Activated naive CD4-positive, alpha-beta T cell treated with anti-CD3 and anti-CD28 coated beads, Interleukin-2, amount 50 U/mL, for 72 hours (primary cell): ENCODE data around the gene LOX. TPM values are rescaled to one million over a fixed set of nuclear protein-coding genes. Genes with fewer than 3 reads are reported as not detected.

Experiments
- ATAC-seq, 2 donors: fragments of 150-1000 bp; cut with Tn5 transposase; 2 replicates each; pipeline ENCODE4 v1.10.0; 2021; ENCODE audit warnings: mild to moderate bottlenecking in 2 of 2, moderate library complexity in 2 of 2
- DNase-seq, 2 donors: peaks; one replicate each; pipeline ENCODE4 v3.0.0; 2021 to 2022; ENCODE audit warnings: low spot score in 2 of 2
- H3K27ac Mint-ChIP-seq, 2 donors: one replicate each; pipeline ENCODE4 v1.8.0; 2022; ENCODE audit warnings: mild to moderate bottlenecking in 2 of 2, mixed read lengths in 2 of 2
- H3K36me3 Mint-ChIP-seq, 2 donors: one replicate each; pipeline ENCODE4 v1.8.0; 2022; ENCODE audit warnings: mixed read lengths in 2 of 2
- H3K9me3 Mint-ChIP-seq, 2 donors: one replicate each; pipeline ENCODE4 v1.8.0; 2022; ENCODE audit warnings: mixed read lengths in 2 of 2
- total RNA-seq, 2 donors: library from RNA; stranded (reverse); gene quantifications; one replicate each; pipeline ENCODE4 v1.2.3, GENCODE V29; 2022

The LOX gene
- under 1 TPM in 1 of 2 donors, not detected in 1; 0.62 TPM for total RNA-seq

- no peaks in the 10 kb centered on the region for H3K9me3 Mint-ChIP-seq
- peak in 1 of 2 donors; percentile 2 for DNase-seq
- peaks cover 8 to 14% of the 10 kb centered on the region in 2 donors for H3K36me3 Mint-ChIP-seq
- ATAC-seq = no peak
- H3K27ac Mint-ChIP-seq = no peak within 1 kb of the TSS
Observed at GRCh38 chr5:122078116-122079110, at the start of gene LOX. Gene LOX, minus strand, starts transcription at chr5:122078259. Its CDS starts 274 bp downstream, at chr5:122077985.

DNA sequence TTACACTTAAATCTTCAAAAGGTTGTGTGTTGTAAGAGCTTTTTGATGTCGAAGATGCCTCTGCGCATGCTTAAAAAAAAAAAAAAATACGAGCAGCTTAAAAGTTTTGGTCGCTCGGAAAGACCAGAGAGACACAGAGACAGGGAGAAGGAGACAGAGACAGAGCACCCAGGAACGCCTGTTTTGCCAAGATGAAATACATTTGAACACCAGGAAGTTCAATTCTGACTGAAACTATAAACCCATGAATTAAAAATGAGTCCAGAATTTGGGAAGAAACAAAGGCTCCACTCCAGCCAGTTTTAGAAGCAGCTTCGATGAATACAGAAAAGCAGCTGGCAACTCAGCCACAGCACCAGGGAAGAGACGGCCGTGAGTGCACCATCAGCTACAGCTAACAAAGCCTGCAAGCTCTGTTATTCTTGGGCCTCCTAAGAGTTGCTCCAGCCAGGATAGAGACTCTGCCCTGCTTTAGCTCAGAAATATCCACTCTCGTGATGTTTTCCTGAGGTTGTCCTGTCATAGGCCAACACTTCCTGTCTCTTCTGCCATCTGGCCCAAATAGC lies 48.8 kb upstream of the LOX start:
- no peak overlapping the region for H3K27ac Mint-ChIP-seq
- ATAC-seq = no peak
- H3K36me3 Mint-ChIP-seq = no peaks in the 10 kb centered on the region
- no peak for DNase-seq
- no peaks in the 10 kb centered on the region for H3K9me3 Mint-ChIP-seq

- Mint-ChIP-seq H3K9me3 (no peaks in the 10 kb centered on the region), H3K36me3 (no peaks in the 10 kb centered on the region), H3K27ac (no peak overlapping the region)
- DNase-seq (no peak), ATAC-seq (no peak)
Observed at GRCh38 chr5:122126177-122126755, 48.2 kb upstream of the LOX start.

GRCh38 chr5:122124766-122125165 lies 46.7 kb upstream of the LOX start:
- Mint-ChIP-seq H3K9me3 (no peaks in the 10 kb centered on the region), H3K36me3 (no peaks in the 10 kb centered on the region), H3K27ac (no peak overlapping the region)
- no peak for ATAC-seq
- no peak for DNase-seq

DNA sequence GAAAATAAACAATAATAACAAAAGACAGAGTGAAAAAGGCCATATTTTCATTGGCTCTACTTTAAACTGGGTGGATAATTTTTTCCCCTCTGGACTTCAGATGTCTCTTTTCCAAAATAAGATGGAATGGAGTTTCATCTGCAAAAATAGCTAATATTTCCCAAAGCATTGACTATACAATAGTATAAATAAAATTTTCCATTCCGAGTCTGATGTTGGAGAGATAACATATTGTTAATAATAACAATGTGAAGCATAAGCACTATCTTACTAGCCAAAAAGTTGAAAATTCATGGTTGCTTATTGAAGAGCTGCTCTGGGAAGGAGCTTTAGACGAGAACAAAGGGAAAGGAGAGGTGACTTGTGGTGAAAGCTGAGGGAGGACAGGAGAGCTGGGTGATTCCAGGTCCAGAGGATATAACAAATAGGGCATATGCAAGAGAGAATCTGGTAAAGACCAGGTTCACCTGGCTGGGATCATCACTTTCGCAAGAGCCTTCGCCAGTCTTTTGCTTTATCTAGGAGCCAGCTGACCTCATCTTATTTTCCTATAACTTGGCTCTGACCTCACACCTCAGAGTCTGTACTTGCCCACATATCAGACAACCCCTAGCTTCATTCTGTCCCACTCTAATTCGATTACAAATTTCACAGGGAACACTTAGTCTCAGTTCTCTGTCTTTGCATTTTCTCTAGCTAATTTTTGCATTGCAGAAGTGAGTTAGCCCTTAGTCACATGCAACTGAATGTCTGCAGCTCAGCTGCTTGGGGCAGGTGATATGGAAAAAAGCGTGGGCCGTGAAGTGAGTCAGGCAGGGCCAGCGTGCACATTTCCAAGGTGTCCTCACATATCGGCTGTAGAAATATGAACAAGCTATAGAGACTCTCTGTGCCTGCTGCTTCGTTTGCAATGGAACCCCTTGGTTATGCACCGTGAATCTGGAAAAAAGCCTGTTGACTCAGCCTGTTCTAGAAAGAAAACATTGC lies 43.7 kb upstream of the LOX start:
- DNase-seq (no peak), ATAC-seq (peak; percentile 14 to 59)
- H3K36me3 Mint-ChIP-seq = no peaks in the 10 kb centered on the region
- no peaks in the 10 kb centered on the region for H3K9me3 Mint-ChIP-seq
- no peak overlapping the region for H3K27ac Mint-ChIP-seq

GRCh38 chr5:122120957-122121356 lies 42.9 kb upstream of the LOX start:
- H3K36me3 Mint-ChIP-seq = no peaks in the 10 kb centered on the region
- DNase-seq (no peak), ATAC-seq (peak; percentile 29 to 59)

GRCh38 chr5:122120493-122120892 lies 42.4 kb upstream of the LOX start:
- H3K36me3 Mint-ChIP-seq = no peaks in the 10 kb centered on the region
- no peak for DNase-seq
- no peak for ATAC-seq
- H3K9me3 Mint-ChIP-seq = no peaks in the 10 kb centered on the region
- no peak overlapping the region for H3K27ac Mint-ChIP-seq

More at GRCh38 chr5:122120957-122121356, 42.9 kb upstream of the LOX start:
- H3K9me3 Mint-ChIP-seq = no peaks in the 10 kb centered on the region
- no peak overlapping the region for H3K27ac Mint-ChIP-seq

DNA sequence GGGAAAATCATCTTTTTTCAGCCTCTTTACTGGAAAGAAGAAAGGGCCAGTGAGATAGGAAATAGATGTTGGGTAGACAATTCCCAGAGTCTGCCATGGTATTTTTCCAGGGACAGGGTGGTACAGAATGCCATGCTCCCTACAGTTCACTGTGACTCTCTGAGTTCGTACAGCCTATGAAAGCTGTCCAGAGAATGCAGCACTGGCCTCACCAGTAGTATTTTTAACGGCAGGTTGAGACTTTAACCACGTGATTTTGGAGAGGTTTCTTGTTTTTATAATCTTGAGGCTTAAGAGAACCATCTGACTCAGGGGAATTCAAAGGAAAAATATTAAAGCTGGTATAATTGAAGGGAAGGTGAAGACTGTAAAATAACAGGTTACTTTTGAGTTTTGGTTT lies 41.1 kb upstream of the LOX start:
- no peak overlapping the region for H3K27ac Mint-ChIP-seq
- no peaks in the 10 kb centered on the region for H3K9me3 Mint-ChIP-seq
- DNase-seq (no peak), ATAC-seq (no peak)
- no peaks in the 10 kb centered on the region for H3K36me3 Mint-ChIP-seq

DNA sequence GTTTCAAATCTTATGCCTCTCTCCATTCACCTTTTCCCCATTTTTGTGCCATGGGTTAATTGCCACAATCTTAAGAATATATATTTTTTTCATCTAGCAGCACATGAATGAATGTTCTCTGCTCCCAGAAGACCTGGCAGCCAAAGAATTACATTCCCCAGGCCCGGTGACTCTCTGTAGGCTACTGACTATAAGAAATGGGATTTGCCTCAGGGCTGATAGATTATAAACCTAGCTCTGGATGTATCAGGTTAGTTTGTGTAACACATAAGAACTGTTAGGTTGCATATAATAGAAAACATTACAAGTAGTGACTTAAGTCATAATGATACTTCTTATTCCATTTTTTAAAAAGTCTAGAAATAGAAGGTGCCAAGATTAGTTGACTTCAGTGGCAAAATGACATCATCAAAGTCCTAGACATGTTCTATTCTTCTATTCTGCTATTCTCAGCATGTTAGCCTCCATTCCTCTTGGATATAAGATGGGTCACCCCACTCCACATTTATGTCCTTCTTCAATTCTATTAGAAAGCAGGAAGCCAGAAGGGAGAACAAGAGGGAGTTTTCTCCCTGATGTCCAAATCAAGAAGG lies 40.4 kb upstream of the LOX start:
- DNase-seq (no peak), ATAC-seq (peak in 1 of 2 donors; percentile 46)
- Mint-ChIP-seq H3K36me3 (no peaks in the 10 kb centered on the region), H3K27ac (no peak overlapping the region), H3K9me3 (no peaks in the 10 kb centered on the region)

GRCh38 chr5:122114501-122114900 lies 36.4 kb upstream of the LOX start:
- Mint-ChIP-seq H3K9me3 (no peaks in the 10 kb centered on the region), H3K27ac (no peak overlapping the region), H3K36me3 (no peaks in the 10 kb centered on the region)
- no peak for DNase-seq
- ATAC-seq = no peak

- Mint-ChIP-seq H3K9me3 (no peaks in the 10 kb centered on the region), H3K36me3 (no peaks in the 10 kb centered on the region), H3K27ac (no peak overlapping the region)
- ATAC-seq (no peak), DNase-seq (no peak)
Observed at GRCh38 chr5:122112733-122113558, 34.9 kb upstream of the LOX start.

DNA sequence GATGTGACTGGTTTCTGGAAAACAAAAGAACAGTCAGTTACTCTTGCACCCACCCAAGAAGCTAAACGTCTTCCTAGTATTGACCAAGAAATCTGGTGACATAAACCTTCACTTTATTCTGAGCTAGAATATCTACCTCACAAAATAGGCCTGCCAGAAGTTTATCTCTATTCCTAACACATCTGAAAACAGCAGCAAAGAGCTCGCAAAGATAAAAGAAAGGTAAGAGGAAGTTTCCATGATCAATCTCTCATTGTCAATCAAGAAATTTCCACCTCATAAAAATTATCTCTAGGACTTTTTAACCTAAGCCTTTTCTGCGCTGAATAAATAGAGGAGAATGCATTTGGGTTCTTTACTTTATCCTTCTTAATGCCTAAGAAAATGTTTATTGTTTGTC lies 34.0 kb upstream of the LOX start:
- no peak for DNase-seq
- ATAC-seq = no peak
- no peak overlapping the region for H3K27ac Mint-ChIP-seq
- no peaks in the 10 kb centered on the region for H3K9me3 Mint-ChIP-seq
- no peaks in the 10 kb centered on the region for H3K36me3 Mint-ChIP-seq

DNA sequence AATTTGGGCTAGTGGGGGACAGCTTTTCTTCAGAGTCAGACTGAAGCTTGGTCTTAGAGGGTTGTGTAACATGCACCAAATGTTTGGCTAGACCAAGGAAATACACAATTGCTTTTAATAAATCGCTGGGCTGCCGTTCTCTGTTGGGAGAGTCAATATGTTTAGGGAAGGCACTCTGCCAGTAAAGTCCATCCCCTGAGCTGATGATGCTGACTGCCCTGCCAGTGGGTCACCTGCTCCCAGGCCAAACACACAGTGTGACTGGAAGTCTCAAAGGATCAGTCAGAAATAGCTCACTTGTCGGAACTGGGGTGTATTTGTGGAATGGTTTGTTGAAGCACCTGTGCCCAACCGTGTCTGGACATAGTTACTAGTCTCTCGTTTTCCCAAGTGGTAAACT lies 33.4 kb upstream of the LOX start:
- Mint-ChIP-seq H3K27ac (no peak overlapping the region), H3K36me3 (no peaks in the 10 kb centered on the region), H3K9me3 (no peaks in the 10 kb centered on the region)
- no peak for DNase-seq
- no peak for ATAC-seq

GRCh38 chr5:122110987-122111386 lies 32.9 kb upstream of the LOX start:
- DNase-seq = no peak
- no peak overlapping the region for H3K27ac Mint-ChIP-seq
- no peaks in the 10 kb centered on the region for H3K36me3 Mint-ChIP-seq
- ATAC-seq = no peak
- H3K9me3 Mint-ChIP-seq = no peaks in the 10 kb centered on the region

- no peak for ATAC-seq
- Mint-ChIP-seq H3K9me3 (no peaks in the 10 kb centered on the region), H3K27ac (no peak overlapping the region)
Observed at GRCh38 chr5:122107016-122107415, 29.0 kb upstream of the LOX start.

More at GRCh38 chr5:122107016-122107415, 29.0 kb upstream of the LOX start:
- no peak for DNase-seq
- H3K36me3 Mint-ChIP-seq = no peaks in the 10 kb centered on the region
